ENCODE results near the gene TAS2R10.
"Not testable (repeated sequence)": the region's sequence is repeated elsewhere in the genome, so short reads cannot be mapped to it uniquely, and the experiment has no call there.

The TAS2R10 gene

DNA sequence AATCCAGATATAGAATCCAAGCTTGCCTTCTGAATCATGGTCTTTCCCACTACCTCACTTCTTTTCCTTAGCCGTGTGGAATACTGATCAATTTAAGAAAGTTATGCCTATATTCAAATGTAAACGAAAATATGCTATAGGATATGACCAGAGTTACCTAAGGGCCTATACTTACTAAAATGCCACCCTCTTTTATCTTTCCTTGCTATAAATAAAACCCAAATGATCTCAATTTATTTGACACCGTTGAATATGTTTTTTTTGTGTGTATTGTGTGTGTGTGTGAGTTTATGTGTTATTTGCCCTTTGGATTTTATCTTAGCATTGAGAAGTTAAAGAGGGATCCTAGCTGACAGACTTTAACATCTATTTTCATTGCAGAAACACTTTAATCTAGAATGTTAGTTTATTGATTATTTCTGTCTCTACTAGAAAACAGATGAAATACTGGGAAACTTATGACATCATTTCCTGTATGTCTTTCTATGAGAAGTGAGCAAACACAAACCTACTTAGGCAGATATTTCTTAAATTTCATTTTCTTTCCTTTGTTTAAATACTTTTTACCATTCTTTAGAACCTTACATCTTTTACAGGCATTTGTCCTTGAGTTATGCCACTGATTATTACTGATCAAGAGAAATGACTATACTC lies 14.1 kb downstream of the TAS2R10 start:
- TF ChIP-seq, protein P1, sequence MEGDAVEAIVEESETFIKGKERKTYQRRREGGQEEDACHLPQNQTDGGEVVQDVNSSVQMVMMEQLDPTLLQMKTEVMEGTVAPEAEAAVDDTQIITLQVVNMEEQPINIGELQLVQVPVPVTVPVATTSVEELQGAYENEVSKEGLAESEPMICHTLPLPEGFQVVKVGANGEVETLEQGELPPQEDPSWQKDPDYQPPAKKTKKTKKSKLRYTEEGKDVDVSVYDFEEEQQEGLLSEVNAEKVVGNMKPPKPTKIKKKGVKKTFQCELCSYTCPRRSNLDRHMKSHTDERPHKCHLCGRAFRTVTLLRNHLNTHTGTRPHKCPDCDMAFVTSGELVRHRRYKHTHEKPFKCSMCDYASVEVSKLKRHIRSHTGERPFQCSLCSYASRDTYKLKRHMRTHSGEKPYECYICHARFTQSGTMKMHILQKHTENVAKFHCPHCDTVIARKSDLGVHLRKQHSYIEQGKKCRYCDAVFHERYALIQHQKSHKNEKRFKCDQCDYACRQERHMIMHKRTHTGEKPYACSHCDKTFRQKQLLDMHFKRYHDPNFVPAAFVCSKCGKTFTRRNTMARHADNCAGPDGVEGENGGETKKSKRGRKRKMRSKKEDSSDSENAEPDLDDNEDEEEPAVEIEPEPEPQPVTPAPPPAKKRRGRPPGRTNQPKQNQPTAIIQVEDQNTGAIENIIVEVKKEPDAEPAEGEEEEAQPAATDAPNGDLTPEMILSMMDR (IDR thresholded peaks at IDR 0.05; ENCODE audit: low read depth, low read length), result no peak
- H3K4me3 ChIP-seq (ENCODE audit: low read depth, low read length), result no peak overlapping the region

DNA sequence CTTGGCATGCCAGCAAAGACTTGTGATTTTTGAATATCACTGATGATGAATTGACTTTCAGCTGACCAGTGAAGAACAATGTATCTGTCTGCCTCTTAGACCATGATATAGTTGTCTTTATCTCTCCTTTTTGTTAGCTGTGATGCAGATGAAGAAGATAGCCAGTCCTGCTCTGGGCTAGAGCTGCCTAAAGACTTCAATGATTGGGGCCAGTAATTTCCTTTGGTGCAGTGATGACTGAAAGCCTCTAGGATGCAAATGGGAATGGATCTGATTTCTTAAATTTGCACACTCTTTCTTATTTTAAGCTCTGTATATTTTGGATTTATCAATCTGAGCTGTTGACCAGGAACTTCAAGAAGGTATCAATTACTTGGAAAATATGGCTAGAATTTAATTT lies 16.1 kb downstream of the TAS2R10 start, which contains the start of gene TAS2R9:
Gene TAS2R9, minus strand, starts transcription at position 101 of the 400 bp plus-strand sequence. Its CDS starts 93 bp downstream, at position 8.
- TF ChIP-seq, protein P1 (IDR thresholded peaks at IDR 0.05; ENCODE audit: low read depth, low read length), result no peak
- H3K4me3 ChIP-seq (ENCODE audit: low read depth, low read length), result no peak within 1 kb of the TSS

DNA sequence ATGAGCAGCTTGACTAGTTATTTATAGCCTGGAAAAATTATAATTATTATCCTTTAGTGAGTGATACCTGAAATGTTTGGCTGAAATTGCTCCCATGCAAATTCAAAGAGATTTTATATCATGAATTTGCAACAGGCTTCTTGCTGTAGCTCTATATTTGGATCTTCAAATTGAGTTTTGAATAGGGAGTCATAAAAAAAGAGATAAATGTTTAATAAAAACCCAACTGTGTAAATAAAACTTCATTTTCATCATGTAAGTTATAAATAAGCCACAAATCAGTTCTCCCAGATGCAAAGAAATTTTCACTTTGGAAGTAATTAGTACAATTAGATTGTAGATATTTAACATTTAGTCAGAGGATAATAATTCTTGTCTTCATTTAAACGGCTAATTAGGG lies 19.0 kb downstream of the TAS2R10 start, which contains the start of gene TAS2R8:
Gene TAS2R8, minus strand, starts transcription at position 101 of the 400 bp plus-strand sequence. CDS start 306 bp downstream, outside the sequence.
- H3K4me3 ChIP-seq (ENCODE audit: low read depth, low read length), result no peak within 1 kb of the TSS
- TF ChIP-seq, protein P1 (IDR thresholded peaks at IDR 0.05; ENCODE audit: low read depth, low read length), result no peak

DNA sequence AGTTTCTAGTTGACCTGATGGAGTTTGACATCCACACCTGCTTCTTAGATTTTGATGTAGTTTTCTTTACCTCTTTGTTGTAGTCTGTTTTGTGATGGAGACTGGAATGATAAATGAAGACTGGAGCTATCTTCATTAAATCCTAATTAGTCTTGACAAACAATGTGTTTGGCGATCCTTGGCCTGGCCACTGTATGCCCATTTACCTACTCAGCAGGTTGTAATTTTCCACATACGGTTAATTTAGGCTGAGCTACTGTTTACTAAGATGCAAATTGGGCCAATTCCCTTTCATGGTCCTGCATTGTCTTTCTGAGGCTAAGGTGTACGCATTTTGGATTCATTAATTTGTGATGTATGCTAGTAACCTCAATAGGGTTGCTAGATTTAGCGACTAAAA lies 23.6 kb downstream of the TAS2R10 start, which contains the start of gene TAS2R7:
Gene TAS2R7, minus strand, starts transcription at position 41 of the 400 bp plus-strand sequence. CDS start 57 bp downstream, outside the sequence.
- no peak within 1 kb of the TSS for H3K4me3 ChIP-seq (ENCODE audit: low read depth, low read length)
- TF ChIP-seq, protein P1 (IDR thresholded peaks at IDR 0.05; ENCODE audit: low read depth, low read length), result no peak

DNA sequence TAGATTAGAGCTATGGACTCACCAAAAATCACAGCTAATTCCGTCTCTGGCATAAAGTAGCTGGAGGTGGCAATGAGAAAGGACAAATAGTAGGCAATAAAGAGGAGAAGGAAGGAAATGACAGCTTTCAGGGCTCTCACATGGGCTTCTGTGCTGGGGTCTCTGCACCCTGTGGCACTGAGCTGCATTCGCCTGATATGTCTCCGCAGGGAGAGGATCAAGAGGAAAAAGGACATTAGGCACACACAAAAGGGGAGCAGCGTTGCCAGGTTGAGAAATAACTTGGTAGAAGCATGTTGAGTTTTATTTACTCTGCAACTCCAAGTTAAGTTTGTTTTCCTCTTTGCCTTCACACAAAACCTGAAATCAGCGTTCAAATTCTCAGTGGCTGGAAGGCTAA lies 24.4 kb downstream of the TAS2R10 start:
- TF ChIP-seq, protein P1 (IDR thresholded peaks at IDR 0.05; ENCODE audit: low read depth, low read length), result no peak
- H3K4me3 ChIP-seq (ENCODE audit: low read depth, low read length), result no peak overlapping the region

DNA sequence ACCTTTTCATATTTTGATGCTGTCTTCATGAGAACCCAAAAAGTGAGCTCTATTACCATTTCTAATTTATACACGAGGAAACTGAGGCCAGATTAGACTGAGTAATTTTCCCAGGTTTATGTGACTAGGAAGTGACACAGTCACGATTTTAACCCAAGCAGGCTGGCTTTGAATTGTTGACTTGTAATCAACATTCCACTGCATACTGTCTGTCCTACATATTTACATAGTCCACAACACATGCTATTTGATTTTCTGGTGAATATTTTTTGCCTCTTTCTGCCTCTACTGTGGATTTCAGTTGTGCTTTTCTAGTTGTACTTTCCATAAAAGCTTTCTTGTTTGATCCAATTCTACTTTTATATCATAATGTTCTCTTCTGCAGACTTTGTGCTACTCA lies 31.9 kb downstream of the TAS2R10 start:
- TF ChIP-seq, protein P1 (IDR thresholded peaks at IDR 0.05; ENCODE audit: low read depth, low read length), result no peak
- H3K4me3 ChIP-seq (ENCODE audit: low read depth, low read length), result no peak overlapping the region

DNA sequence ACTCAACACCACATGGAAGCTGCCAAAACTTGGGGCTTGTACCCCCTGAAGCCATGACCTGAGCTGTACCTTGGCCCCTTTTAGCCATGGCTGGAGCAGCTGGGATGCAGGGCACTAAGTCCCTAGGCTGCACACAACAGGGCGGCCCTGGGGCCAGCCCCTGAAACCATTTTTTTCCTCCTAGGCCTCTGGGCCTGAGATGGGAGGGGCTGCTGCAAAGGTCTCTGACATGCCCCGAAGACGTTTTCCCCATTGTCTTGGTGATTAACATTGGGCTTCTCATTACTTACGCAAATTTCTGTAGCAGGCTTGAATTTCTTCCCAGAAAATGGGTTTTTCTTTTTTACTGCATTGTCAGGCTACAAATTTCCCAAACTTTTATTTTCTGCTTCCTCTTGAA lies 34.4 kb downstream of the TAS2R10 start:
- H3K4me3 ChIP-seq (ENCODE audit: low read depth, low read length), result not testable (repeated sequence)
